A549 (cell line): ENCODE results near the gene FGF19.

Source experiments
- CEBPB ChIP-seq, 2 experiments: fragments of >200 bp in 1 of 2; sonication (Bioruptor Twin) in 1 of 2; formaldehyde crosslinking in 1 of 2; IDR thresholded peaks; 2 replicates each; pipeline ENCODE4 v1.6.1; 2012 to 2016
- EP300 ChIP-seq, 2 experiments: fragments of >200 bp; sonication (Bioruptor Twin); formaldehyde crosslinking; IDR thresholded peaks; 2 replicates in 1 of 2; 3 replicates in 1 of 2; pipeline ENCODE4 v1.6.1; 2016 to 2017
- ESRRA ChIP-seq: fragments of 150-350 bp; IDR thresholded peaks from 2 replicates; pipeline ENCODE4 v1.6.1; 2014; ENCODE audit warnings: mild to moderate bottlenecking, low read length, borderline replicate concordance
- RFX5 ChIP-seq: fragments of 450-650 bp; IDR thresholded peaks from 2 replicates; pipeline ENCODE4 v1.7.1; 2014; ENCODE audit warnings: antibody characterized with exemption, mild to moderate bottlenecking, moderate library complexity
- TF ChIP-seq, protein P1 (sequence below): fragments of >200 bp; sonication (Bioruptor Twin); formaldehyde crosslinking; IDR thresholded peaks from 3 replicates; pipeline ENCODE4 v1.5.1; 2016
- TF ChIP-seq, protein P2 (sequence below): fragments of 450-650 bp; IDR thresholded peaks from 2 replicates; pipeline ENCODE4 v1.6.1; 2014; ENCODE audit warnings: antibody characterized with exemption

DNA sequence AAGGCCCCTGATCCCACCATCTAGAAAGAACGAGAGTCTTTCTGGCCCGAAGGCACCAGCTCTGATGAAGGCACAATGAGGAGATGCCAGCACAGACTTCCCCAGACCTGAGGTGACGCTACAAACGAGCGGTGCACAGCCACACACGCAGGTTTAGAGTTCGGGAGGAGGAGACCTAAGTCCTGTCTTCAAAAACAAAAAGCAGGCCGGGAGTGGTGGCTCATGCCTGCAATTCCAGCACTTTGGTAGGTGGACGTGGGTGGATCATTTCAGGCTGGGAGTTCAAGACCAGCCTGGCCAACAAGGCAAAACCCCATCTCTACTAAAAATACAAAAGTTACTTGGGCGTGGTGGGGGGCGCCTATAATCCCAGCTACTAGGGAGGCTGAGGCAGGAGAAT is 38.2 kb downstream of the FGF19 start:
- TF ChIP-seq EP300 (IDR thresholded peaks at IDR 0.05) (no peak), RFX5 (no peak), CEBPB (IDR thresholded peaks at IDR 0.05) (no peak), ESRRA (no peak)
- TF ChIP-seq, protein P1, sequence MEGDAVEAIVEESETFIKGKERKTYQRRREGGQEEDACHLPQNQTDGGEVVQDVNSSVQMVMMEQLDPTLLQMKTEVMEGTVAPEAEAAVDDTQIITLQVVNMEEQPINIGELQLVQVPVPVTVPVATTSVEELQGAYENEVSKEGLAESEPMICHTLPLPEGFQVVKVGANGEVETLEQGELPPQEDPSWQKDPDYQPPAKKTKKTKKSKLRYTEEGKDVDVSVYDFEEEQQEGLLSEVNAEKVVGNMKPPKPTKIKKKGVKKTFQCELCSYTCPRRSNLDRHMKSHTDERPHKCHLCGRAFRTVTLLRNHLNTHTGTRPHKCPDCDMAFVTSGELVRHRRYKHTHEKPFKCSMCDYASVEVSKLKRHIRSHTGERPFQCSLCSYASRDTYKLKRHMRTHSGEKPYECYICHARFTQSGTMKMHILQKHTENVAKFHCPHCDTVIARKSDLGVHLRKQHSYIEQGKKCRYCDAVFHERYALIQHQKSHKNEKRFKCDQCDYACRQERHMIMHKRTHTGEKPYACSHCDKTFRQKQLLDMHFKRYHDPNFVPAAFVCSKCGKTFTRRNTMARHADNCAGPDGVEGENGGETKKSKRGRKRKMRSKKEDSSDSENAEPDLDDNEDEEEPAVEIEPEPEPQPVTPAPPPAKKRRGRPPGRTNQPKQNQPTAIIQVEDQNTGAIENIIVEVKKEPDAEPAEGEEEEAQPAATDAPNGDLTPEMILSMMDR: no peak
- TF ChIP-seq, protein P2, sequence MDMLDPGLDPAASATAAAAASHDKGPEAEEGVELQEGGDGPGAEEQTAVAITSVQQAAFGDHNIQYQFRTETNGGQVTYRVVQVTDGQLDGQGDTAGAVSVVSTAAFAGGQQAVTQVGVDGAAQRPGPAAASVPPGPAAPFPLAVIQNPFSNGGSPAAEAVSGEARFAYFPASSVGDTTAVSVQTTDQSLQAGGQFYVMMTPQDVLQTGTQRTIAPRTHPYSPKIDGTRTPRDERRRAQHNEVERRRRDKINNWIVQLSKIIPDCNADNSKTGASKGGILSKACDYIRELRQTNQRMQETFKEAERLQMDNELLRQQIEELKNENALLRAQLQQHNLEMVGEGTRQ: no peak
